ENCODE measurements around the gene PEAK1.
A peak's percentile ranks its signal among the peaks of the same experiment; 100 is the strongest.

Gene PEAK1

DNA sequence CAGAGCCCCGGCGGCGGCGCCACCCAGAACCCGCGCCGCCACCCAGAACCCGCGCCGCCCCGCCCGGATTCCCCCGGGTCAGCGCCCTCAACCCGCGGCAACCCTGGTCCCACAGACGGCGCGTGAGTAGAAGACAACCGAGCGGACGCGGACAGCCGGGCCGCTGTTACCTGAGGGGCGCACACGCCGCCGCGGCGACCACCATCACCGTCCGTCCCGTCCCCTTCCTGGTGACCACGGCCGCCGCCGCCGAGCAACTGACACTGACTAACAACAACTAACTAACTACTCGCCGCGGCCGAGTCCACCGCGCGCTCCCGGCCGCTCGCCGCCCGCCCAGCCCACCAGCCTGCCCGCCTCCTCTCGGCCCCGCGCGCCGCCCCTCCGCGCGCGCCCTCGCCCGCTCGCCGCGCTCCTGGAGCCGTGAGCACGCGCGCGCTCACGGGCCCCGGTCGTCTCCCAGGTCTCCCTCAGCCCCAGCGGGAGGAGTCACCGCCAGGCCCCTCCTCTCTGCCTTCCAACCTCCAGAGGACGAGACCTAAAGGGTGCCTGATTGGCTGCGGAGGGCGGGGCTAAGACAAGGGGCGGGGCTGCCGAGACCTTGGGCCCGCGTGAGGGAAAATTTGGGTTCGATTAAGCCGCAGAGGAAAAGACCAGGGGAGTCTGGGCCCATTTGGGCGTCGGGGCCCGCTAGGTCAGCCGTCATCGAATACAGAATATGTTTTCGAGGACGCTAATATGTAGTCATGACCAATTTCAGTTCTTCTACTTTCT lies at the start of gene PEAK1:
Gene PEAK1, minus strand, starts transcription at position 269 of the 774 bp plus-strand sequence. CDS start 238,178 bp downstream, outside the sequence.
- in situ Hi-C loops (cut with HindIII; ENCODE audit: low pct_ligation_motif_present, low pct_unique_long_range_greater_than_20kb, low sequenced_read_pairs), result no loop called here

GRCh38 chr15:77468896-77469295 lies 49.0 kb upstream of the PEAK1 start:
- no peak for DNase-seq
- in situ Hi-C loops (cut with HindIII; ENCODE audit: low pct_ligation_motif_present, low pct_unique_long_range_greater_than_20kb, low sequenced_read_pairs), result no loop called here

More for the DNA sequence above, at the start of gene PEAK1:
- peak; percentile 98 for DNase-seq

DNA sequence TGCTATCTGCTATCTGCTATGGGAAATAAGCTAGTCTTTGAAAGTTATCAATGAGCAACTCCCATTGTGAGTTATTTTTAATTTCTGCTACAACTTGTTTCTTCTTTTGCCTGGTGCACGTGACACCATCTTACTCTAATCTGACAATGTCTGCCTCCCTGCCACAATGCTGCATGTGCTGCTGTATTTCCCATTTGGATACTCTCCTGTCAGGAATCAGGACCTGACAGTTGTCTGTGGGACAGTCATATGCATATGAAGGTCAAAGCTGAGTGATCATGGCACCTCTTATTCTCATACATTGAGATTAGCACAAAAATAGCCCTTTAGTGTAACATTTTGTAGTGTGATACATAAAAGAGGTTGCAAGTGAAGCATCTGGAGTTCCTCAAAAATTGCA lies 46.6 kb upstream of the PEAK1 start:
- in situ Hi-C loops (cut with HindIII; ENCODE audit: low pct_ligation_motif_present, low pct_unique_long_range_greater_than_20kb, low sequenced_read_pairs), result no loop called here
- no peak for DNase-seq

GRCh38 chr15:77464129-77464865 lies 44.4 kb upstream of the PEAK1 start:
- in situ Hi-C loops (cut with HindIII; ENCODE audit: low pct_ligation_motif_present, low pct_unique_long_range_greater_than_20kb, low sequenced_read_pairs), result no loop called here
- peak; percentile 40 for DNase-seq

DNA sequence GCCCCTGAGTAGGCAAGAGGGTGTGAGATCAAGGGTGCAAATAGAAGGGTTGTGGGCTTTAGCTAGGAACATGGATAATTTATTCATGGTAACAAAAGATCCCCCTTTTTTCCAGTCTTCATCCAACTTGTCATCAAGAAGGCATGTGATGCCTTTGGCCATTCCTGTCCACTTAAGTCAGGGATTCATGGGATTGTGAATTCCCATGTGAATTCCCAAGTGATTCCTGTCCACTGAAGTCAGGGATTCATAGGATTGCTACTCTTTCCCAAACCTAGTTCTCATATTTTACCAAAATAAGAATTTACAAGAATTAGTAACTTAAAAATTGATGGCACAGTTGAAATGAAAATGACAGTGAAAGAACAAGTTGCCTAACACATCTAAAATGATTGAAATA lies 41.6 kb upstream of the PEAK1 start:
- in situ Hi-C loops (cut with HindIII; ENCODE audit: low pct_ligation_motif_present, low pct_unique_long_range_greater_than_20kb, low sequenced_read_pairs), result no loop called here
- no peak for DNase-seq

DNA sequence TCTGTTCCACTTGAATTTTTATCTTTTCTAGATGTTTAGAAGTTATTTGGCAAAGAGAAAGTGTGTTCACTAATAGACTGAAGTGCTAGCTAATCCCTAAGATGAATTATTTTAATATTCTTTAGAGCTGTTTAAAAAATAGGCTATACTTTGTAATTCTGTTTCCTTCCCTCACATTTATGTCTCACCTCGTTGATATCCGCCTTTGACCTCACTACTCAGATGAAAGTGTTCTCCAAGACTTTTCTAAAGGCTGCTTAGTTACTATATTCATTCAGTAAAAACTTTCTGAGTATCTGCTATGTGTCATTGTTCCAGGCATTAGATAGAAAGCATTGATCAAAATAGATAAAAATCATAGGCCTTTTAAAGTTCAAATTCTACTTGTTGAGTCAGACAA lies 39.1 kb upstream of the PEAK1 start:
- in situ Hi-C loops (cut with HindIII; ENCODE audit: low pct_ligation_motif_present, low pct_unique_long_range_greater_than_20kb, low sequenced_read_pairs), result no loop called here
- DNase-seq, result no peak

DNA sequence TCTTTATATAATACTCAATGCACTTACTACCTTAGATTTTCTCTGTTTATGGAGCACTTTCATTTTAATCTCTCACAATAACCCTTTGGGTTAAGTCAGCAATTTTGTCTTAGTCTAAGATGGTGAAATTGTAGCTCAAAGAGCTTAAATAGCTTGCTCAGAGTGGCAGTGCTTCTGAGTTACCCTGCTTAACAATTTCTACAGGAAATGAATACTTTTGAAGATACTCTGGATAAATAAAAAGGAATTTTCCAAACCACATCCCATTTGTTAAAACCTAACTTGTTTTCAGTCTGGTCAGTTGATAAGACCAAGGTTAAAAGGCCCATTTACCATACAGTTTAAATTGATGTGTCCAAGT lies 38.0 kb upstream of the PEAK1 start:
- in situ Hi-C loops (cut with HindIII; ENCODE audit: low pct_ligation_motif_present, low pct_unique_long_range_greater_than_20kb, low sequenced_read_pairs), result no loop called here
- no peak for DNase-seq

- DNase-seq, result no peak
Observed at GRCh38 chr15:77457191-77457904, 37.4 kb upstream of the PEAK1 start.

DNA sequence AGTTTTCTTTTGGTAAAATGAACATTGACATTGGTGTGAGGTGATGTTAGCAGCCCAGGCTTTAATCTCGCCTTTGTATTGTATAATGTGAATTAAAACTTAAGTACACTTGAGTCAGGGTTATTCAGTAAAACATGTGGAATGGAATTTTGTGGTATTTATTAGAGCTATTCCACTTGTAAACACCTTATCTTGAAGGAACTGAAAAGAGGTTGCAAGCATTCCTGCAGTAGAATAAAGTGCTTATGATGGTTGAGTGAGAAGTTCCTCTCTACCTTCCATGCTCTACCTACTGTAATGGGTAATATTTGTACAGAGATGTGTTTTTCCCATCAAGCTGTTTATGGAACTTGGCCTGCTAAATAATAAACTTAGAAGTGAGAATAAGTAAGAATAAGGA lies 36.8 kb upstream of the PEAK1 start:
- in situ Hi-C loops (cut with HindIII; ENCODE audit: low pct_ligation_motif_present, low pct_unique_long_range_greater_than_20kb, low sequenced_read_pairs), result no loop called here
- no peak for DNase-seq

More at GRCh38 chr15:77457191-77457904, 37.4 kb upstream of the PEAK1 start:
- in situ Hi-C loops (cut with HindIII; ENCODE audit: low pct_ligation_motif_present, low pct_unique_long_range_greater_than_20kb, low sequenced_read_pairs), result no loop called here

DNA sequence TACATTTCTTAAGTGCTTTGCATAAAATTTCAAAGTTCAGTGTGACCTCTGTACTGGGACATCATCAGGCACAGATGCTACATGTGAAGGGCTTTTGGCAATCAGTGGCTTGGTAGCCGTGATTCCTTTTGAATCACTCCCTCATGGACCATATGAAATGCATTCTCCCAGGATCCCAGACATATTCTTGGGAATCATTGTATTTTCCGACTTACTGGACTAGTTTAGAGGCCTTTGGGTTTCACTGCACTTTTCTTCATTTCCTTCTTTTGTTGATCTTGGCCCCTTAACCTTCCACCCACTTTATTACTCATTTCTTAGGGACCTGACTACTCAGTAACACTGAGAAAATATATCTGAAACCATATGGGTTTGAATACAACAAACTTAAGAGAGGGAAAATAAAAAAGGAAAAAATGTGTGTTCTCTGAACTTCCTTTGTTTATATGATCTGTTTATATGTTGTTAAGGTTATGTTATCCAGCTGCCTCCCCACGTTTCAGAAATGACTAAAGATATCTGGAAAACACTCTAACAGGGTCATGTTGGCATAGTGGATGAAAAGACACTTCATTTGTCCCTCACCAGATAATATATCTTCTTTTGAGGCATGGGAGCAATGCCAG lies 35.9 kb upstream of the PEAK1 start:
- in situ Hi-C loops (cut with HindIII; ENCODE audit: low pct_ligation_motif_present, low pct_unique_long_range_greater_than_20kb, low sequenced_read_pairs), result no loop called here
- DNase-seq, result no peak

GRCh38 chr15:77454951-77455350 lies 35.0 kb upstream of the PEAK1 start:
- in situ Hi-C loops (cut with HindIII; ENCODE audit: low pct_ligation_motif_present, low pct_unique_long_range_greater_than_20kb, low sequenced_read_pairs), result no loop called here
- no peak for DNase-seq

DNA sequence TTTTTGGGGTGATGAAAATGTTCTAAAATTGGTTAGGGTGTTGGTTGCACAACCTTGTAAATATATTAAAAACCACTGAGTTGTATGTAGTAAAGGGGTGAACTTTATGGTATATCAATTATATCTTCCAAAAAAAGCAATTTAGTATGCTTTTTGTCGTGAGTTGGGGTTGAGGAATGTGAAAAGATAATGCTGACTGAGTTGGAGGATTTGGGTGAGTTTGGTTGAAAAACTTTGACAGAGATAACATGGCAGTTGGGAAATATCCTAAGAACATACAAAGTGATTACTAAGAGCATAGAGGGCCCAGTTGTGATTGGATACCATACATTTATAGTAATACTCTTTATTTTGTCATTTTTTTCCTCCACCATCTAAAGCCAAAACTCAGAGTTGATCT lies 34.4 kb upstream of the PEAK1 start:
- in situ Hi-C loops (cut with HindIII; ENCODE audit: low pct_ligation_motif_present, low pct_unique_long_range_greater_than_20kb, low sequenced_read_pairs), result no loop called here
- DNase-seq, result no peak

DNA sequence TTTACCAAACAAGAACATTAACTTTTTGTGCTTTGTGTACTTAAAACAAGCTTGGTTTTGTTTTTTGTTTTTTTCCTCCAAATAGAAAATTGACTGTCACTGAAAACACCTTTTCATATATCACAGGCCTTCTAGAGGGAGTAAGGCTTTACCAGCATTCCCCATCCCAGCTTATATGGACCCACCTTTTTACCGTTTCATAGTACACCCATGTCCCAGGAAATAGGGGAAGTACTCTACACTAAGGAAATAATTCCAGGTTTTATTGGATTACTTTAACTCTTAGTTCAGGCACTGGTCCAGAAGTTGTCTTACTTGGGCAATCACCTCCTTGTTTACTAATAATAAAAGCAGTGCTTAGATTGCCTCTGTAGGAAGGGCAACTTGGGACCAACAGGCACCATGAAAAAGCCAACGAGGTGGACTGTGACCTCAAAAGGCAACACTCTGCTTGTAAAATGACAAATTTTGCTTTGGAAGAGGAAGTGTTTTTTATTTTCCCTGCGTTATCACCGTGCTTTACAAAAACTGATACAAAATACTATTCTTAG lies 27.0 kb upstream of the PEAK1 start:
- DNase-seq, result no peak
- in situ Hi-C loops (cut with HindIII; ENCODE audit: low pct_ligation_motif_present, low pct_unique_long_range_greater_than_20kb, low sequenced_read_pairs), result no loop called here

DNA sequence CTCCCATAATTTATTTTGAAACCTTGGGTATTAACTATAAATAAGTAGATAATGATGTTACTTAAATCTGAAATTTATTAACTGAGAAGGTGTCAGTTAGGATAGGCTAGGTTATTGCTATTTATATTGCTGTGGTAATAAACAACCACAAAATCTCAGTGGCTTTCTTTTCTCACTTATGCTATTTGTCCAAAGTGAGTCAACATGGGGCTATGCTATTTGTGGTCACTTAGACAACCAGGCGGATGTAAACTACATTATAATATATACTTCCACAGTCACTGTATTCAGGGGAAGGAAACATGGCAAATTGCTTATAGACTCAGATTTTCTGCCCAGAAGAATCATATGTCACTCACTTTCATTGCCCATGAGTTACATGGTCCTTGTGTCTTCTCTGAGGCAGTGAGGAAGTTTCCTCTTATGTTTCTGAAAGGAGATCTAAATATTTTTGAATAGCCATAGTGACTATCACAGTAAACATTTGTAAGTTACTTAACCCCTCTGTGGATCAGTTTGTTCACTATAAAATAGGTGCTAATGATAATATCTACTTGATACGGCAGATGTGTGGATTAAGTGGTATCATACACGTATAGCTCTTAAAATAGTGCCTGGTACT lies 20.6 kb upstream of the PEAK1 start:
- peak; percentile 21 for DNase-seq
- in situ Hi-C loops (cut with HindIII; ENCODE audit: low pct_ligation_motif_present, low pct_unique_long_range_greater_than_20kb, low sequenced_read_pairs), result no loop called here

- in situ Hi-C loops (cut with HindIII; ENCODE audit: low pct_ligation_motif_present, low pct_unique_long_range_greater_than_20kb, low sequenced_read_pairs), result no loop called here
Observed at GRCh38 chr15:77437264-77437663, 17.4 kb upstream of the PEAK1 start.

DNA sequence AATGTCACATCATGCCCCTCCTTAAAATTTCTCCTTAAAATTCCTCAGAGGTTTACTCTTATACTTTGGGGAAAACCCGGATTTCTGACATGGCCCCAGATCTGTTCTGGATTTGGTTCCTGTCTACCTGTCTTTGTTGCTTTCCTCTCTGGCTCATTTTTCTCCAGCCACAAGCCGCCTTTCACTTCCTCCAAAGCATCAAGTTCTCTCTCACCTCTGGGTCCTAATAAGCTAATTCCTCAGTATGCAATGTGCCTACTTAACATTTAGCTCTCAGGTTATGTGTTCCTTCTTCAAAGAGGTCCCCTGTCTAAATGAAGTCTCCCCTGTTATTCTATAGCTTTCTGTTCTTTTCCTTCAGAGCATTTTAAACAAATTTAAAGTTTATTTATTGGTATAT lies 16.9 kb upstream of the PEAK1 start:
- DNase-seq, result no peak
- in situ Hi-C loops (cut with HindIII; ENCODE audit: low pct_ligation_motif_present, low pct_unique_long_range_greater_than_20kb, low sequenced_read_pairs), result no loop called here

More at GRCh38 chr15:77437264-77437663, 17.4 kb upstream of the PEAK1 start:
- no peak for DNase-seq

GRCh38 chr15:77430652-77431051 lies 10.7 kb upstream of the PEAK1 start:
- in situ Hi-C loops (cut with HindIII; ENCODE audit: low pct_ligation_motif_present, low pct_unique_long_range_greater_than_20kb, low sequenced_read_pairs), result no loop called here
- DNase-seq, result no peak

DNA sequence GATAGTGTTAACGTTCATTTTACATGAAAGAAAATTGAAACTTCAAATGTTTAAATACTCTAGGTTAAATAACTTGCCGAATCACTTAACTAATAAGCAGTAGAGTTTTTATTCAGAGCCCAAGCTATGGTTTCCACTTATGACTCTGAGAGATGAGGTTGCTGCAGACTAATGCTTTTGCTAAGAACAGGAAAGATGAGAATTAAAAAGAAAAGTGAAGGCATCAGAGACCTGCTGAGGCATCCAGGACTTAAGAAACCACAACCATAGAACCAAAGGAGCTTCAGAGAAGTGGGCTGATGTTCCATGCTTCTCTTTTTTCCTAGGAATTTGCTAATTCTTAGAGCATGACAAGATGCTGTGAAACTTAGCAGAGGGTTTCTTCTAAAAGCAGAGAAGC lies 10.3 kb upstream of the PEAK1 start:
- no peak for DNase-seq
- in situ Hi-C loops (cut with HindIII; ENCODE audit: low pct_ligation_motif_present, low pct_unique_long_range_greater_than_20kb, low sequenced_read_pairs), result no loop called here

Data from ACHN (cell line).